Astrocyte (in vitro differentiated cells and primary cell): ENCODE data around the gene SLC5A1. TPM values are rescaled to one million over a fixed set of nuclear protein-coding genes. Genes with fewer than 3 reads are reported as not detected.
A peak's percentile ranks its signal among the peaks of the same experiment; 100 is the strongest.

Source experiments
- DNase-seq: peaks from one replicate; pipeline ENCODE4 v3.0.0-alpha.2; 2010; ENCODE audit warnings: low read depth
- FAIRE-seq: peaks from 2 replicates; lab custom pipeline; 2011; peaks lifted over from hg19 to GRCh38; lab: Jason Lieb, UNC
- H2AFZ ChIP-seq: 2 replicates; pipeline ENCODE4 v1.6.0; 2012; ENCODE audit warnings: low read depth, low read length, inconsistent platforms
- H3K27ac ChIP-seq: 2 replicates; pipeline ENCODE4 v1.5.1; 2011; ENCODE audit warnings: low read depth, low read length, inconsistent platforms
- H3K27me3 ChIP-seq: 2 replicates; pipeline ENCODE4 v1.6.0; 2011; ENCODE audit warnings: low read length, inconsistent platforms; ENCODE audit not compliant: insufficient read depth
- H3K36me3 ChIP-seq: 2 replicates; pipeline ENCODE4 v1.5.1; 2011; ENCODE audit warnings: low read length, inconsistent platforms; ENCODE audit not compliant: insufficient read depth
- H3K4me1 ChIP-seq: 2 replicates; pipeline ENCODE4 v1.5.1; 2011; ENCODE audit warnings: low read length, inconsistent platforms; ENCODE audit not compliant: insufficient read depth
- H3K4me2 ChIP-seq: 2 replicates; pipeline ENCODE4 v1.6.0; 2012; ENCODE audit warnings: low read length, inconsistent platforms
- H3K4me3 ChIP-seq: 2 replicates; pipeline ENCODE4 v1.5.1; 2011; ENCODE audit warnings: low read depth, mild to moderate bottlenecking, low read length, inconsistent platforms; ENCODE audit not compliant: insufficient read depth
- H3K79me2 ChIP-seq: 2 replicates; pipeline ENCODE4 v1.6.0; 2012; ENCODE audit warnings: mild to moderate bottlenecking, low read length, inconsistent platforms; ENCODE audit not compliant: insufficient read depth
- H3K9ac ChIP-seq: 2 replicates; pipeline ENCODE4 v1.6.0; 2012; ENCODE audit warnings: mild to moderate bottlenecking, low read length, inconsistent platforms
- H3K9me3 ChIP-seq: 2 replicates; pipeline ENCODE4 v1.5.1; 2012; ENCODE audit warnings: low read depth, mild to moderate bottlenecking, low read length, inconsistent platforms; ENCODE audit not compliant: insufficient read depth
- H4K20me1 ChIP-seq: 2 replicates; pipeline ENCODE4 v1.6.0; 2012; ENCODE audit warnings: low read length, inconsistent platforms; ENCODE audit not compliant: insufficient read depth
- H3K27ac Mint-ChIP-seq: one replicate; pipeline ENCODE4 v1.8.0; 2021; ENCODE audit warnings: mild to moderate bottlenecking, mixed read lengths; ENCODE audit not compliant: unreplicated experiment
- H3K27me3 Mint-ChIP-seq: one replicate; pipeline ENCODE4 v1.8.0; 2021; ENCODE audit warnings: low read depth, mixed read lengths; ENCODE audit not compliant: unreplicated experiment
- H3K36me3 Mint-ChIP-seq: one replicate; pipeline ENCODE4 v1.8.0; 2021; ENCODE audit warnings: low read depth, mixed read lengths; ENCODE audit not compliant: unreplicated experiment
- H3K4me1 Mint-ChIP-seq: one replicate; pipeline ENCODE4 v1.8.0; 2021; ENCODE audit warnings: low read depth, mixed read lengths; ENCODE audit not compliant: unreplicated experiment
- H3K4me3 Mint-ChIP-seq: one replicate; pipeline ENCODE4 v1.8.0; 2021; ENCODE audit warnings: mild to moderate bottlenecking, moderate library complexity, mixed read lengths; ENCODE audit not compliant: unreplicated experiment
- H3K9me3 Mint-ChIP-seq: one replicate; pipeline ENCODE4 v1.8.0; 2021; ENCODE audit warnings: mild to moderate bottlenecking, mixed read lengths; ENCODE audit not compliant: unreplicated experiment
- CTCF ChIP-seq: IDR thresholded peaks from 2 replicates; pipeline ENCODE4 v1.5.1; 2011; ENCODE audit warnings: low read depth, mild to moderate bottlenecking, inconsistent platforms, low read length, moderate library complexity; ENCODE audit not compliant: insufficient read depth
- EZH2 ChIP-seq: IDR thresholded peaks from 2 replicates; pipeline ENCODE4 v1.6.1; 2012; ENCODE audit warnings: mild to moderate bottlenecking, low read length, inconsistent platforms; ENCODE audit not compliant: insufficient read depth
- total RNA-seq: library from RNA; stranded (reverse); gene quantifications from 2 replicates; pipeline ENCODE4 v1.2.1, GENCODE V29; 2021

Gene SLC5A1
- total RNA-seq, 1 donor from 2014 or later = not detected

GRCh38 chr22:32031466-32031865, 11.6 kb upstream of the SLC5A1 start:
- Histone ChIP-seq H3K4me1 (no peaks in the 10 kb centered on the region), H2AFZ (no peak overlapping the region), H3K36me3 (no peaks in the 10 kb centered on the region), H3K4me3 (no peak overlapping the region), H3K27ac (no peak overlapping the region), H3K27me3 (peaks cover 12% of the 10 kb centered on the region), H3K9me3 (no peaks in the 10 kb centered on the region), H3K4me2 (no peak overlapping the region), H3K79me2 (no peaks in the 10 kb centered on the region), H4K20me1 (no peaks in the 10 kb centered on the region), H3K9ac (no peak overlapping the region)
- Mint-ChIP-seq H3K27ac (peak overlapping the region; percentile 24), H3K9me3 (no peaks in the 10 kb centered on the region), H3K4me3 (no peak overlapping the region), H3K4me1 (no peaks in the 10 kb centered on the region), H3K27me3 (peaks cover 27% of the 10 kb centered on the region), H3K36me3 (no peaks in the 10 kb centered on the region)
- DNase-seq (no peak), FAIRE-seq (no peak)
- no peak for TF ChIP-seq CTCF

DNA sequence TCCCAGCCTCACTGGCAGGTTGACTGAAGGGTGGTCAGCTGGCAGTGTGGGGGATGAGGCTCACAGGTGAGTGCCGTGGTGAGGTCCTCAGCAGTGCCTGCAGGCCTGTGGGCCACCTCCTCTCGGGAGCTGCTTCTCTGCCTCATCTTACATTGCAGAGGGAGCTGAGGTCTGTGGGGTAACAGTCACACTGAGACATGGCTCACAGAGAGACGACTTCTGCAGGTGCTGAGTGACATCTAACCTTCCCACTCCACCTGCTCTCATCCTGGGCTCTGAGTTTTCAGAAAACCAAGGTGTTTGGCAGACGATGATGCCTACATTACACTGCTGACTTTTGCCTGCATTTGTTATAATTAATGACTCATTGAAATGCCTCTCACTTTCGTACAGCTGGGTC, 8.8 kb upstream of the SLC5A1 start:
- H3K4me2 ChIP-seq = no peak overlapping the region
- no peak overlapping the region for H2AFZ ChIP-seq
- no peaks in the 10 kb centered on the region for H3K9me3 Mint-ChIP-seq
- no peak overlapping the region for H3K27ac ChIP-seq
- H3K4me1 ChIP-seq = no peaks in the 10 kb centered on the region
- peaks cover 2% of the 10 kb centered on the region for H3K9me3 ChIP-seq
- H3K36me3 ChIP-seq = no peaks in the 10 kb centered on the region
- peaks cover 30% of the 10 kb centered on the region for H3K27me3 Mint-ChIP-seq
- no peak overlapping the region for H3K4me3 ChIP-seq
- H4K20me1 ChIP-seq = no peaks in the 10 kb centered on the region
- no peak for FAIRE-seq
- H3K27me3 ChIP-seq = peaks cover 14% of the 10 kb centered on the region
- H3K4me1 Mint-ChIP-seq = no peaks in the 10 kb centered on the region
- no peak overlapping the region for H3K9ac ChIP-seq
- H3K27ac Mint-ChIP-seq = no peak overlapping the region
- H3K4me3 Mint-ChIP-seq = no peak overlapping the region
- DNase-seq = no peak
- TF ChIP-seq EZH2 (no peak), CTCF (no peak)
- H3K79me2 ChIP-seq = no peaks in the 10 kb centered on the region
- no peaks in the 10 kb centered on the region for H3K36me3 Mint-ChIP-seq

DNA sequence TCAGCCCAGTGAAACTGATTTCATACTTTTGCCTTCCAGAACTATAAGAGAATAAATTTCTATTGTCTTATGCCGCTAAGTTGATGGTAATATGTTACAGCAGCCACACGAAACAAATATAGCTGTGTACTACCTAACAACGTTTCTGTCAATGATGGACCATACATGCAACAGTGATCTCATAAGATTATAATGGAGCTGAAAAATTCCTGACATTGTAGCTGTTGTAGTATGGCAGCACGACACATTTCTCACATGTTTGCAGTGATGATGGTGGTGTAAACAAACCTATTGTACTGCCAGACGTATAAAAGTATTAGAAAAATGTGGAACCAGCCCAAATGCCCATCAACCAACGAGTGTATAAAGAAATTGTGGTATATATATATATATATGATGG, 5.8 kb upstream of the SLC5A1 start:
- H3K4me1 Mint-ChIP-seq = no peaks in the 10 kb centered on the region
- Histone ChIP-seq H3K9me3 (peaks cover 2% of the 10 kb centered on the region), H2AFZ (no peak overlapping the region), H3K9ac (no peak overlapping the region), H3K36me3 (no peaks in the 10 kb centered on the region), H3K27ac (no peak overlapping the region), H3K79me2 (no peaks in the 10 kb centered on the region), H3K4me3 (no peak overlapping the region), H4K20me1 (no peaks in the 10 kb centered on the region), H3K27me3 (peaks cover 17% of the 10 kb centered on the region), H3K4me2 (no peak overlapping the region), H3K4me1 (no peaks in the 10 kb centered on the region)
- no peak overlapping the region for H3K27ac Mint-ChIP-seq
- TF ChIP-seq CTCF = no peak
- no peak for TF ChIP-seq EZH2
- DNase-seq (no peak), FAIRE-seq (no peak)
- peaks cover 43% of the 10 kb centered on the region for H3K27me3 Mint-ChIP-seq
- no peak overlapping the region for H3K4me3 Mint-ChIP-seq
- H3K9me3 Mint-ChIP-seq = peaks cover 1% of the 10 kb centered on the region
- no peaks in the 10 kb centered on the region for H3K36me3 Mint-ChIP-seq
